ENCODE data around the gene ITGB7. TPM values are rescaled to one million over a fixed set of nuclear protein-coding genes. Genes with fewer than 3 reads are reported as not detected.

The ITGB7 gene, protein sequence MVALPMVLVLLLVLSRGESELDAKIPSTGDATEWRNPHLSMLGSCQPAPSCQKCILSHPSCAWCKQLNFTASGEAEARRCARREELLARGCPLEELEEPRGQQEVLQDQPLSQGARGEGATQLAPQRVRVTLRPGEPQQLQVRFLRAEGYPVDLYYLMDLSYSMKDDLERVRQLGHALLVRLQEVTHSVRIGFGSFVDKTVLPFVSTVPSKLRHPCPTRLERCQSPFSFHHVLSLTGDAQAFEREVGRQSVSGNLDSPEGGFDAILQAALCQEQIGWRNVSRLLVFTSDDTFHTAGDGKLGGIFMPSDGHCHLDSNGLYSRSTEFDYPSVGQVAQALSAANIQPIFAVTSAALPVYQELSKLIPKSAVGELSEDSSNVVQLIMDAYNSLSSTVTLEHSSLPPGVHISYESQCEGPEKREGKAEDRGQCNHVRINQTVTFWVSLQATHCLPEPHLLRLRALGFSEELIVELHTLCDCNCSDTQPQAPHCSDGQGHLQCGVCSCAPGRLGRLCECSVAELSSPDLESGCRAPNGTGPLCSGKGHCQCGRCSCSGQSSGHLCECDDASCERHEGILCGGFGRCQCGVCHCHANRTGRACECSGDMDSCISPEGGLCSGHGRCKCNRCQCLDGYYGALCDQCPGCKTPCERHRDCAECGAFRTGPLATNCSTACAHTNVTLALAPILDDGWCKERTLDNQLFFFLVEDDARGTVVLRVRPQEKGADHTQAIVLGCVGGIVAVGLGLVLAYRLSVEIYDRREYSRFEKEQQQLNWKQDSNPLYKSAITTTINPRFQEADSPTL
- total RNA-seq: not detected in 2 replicates

GRCh38 chr12:53207042-53207441 lies at the start of gene ITGB7:
TSS of gene ITGB7 (minus strand) at chr12:53207251. CDS start at chr12:53200443, 6,808 bp downstream.

GRCh38 chr12:53231921-53232645 lies 25.0 kb upstream of the ITGB7 start, which contains the start of gene RARG:
TSS of gene RARG (minus strand) at chr12:53232209. CDS start at chr12:53227545, 4,664 bp downstream.

DNA sequence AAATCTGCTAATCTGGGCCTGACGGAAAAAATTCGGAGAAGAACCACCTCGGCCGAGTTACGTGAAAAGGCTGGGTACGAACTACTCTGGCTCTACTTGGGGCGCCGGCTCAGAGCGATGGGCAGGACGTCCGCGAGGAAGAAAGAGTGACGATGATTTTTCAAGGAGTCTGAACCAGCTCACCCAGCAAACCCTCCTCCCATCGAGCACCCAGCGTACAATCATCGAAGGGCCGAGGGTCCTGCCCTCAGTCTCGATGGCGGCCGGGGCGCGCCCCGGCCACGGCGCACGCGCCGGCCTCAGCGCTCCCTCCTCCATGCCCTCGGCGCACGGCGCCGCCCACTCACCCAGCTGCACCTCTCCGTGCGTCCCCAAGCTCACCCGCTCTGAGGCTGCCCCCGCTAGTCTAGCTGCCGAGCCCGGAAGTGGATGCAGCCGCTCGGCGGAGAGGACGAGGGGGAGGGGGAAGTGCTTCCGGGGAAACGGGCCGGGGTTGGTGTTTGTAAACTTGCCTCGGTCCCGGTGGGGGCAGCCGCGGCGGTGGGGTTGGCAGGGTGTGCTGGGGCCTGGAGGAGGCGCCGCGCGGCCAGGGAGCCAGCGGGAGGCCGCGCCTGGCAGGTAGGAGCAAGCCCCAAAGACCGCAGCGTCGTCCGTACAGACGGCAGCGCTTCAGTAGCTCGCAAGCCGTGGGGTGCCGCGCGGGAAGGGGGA lies 26.7 kb downstream of the ITGB7 start, which contains the start of the genes CSAD and ZNF740:
CSAD (minus strand) TSS at position 706 of the 711 bp plus-strand sequence. CDS start 7,455 bp downstream, outside the sequence.
ZNF740 (plus strand) TSS at position 503 of the 711 bp plus-strand sequence. CDS start 1,262 bp downstream, outside the sequence.

Small RNA genes within 50 kb of the gene (small RNA-seq; reads per million reads assigned to genes)
- gene HIGD1AP1: not detected

Other genes starting within 250 kb of the ITGB7 start
- 1,071 and 1,152 TPM in 2 replicates for gene EIF4B, start 200.8 kb downstream of the ITGB7 start, total RNA-seq
- gene TNS2, start 157.2 kb downstream of the ITGB7 start, total RNA-seq: 37.1 and 53.6 TPM in 2 replicates
- gene SPRYD3, start 127.9 kb downstream of the ITGB7 start, total RNA-seq: 20.7 and 21.0 TPM in 2 replicates
- gene IGFBP6, start 109.6 kb downstream of the ITGB7 start, total RNA-seq: 12.2 and 15.7 TPM in 2 replicates
- gene SOAT2, start 103.8 kb downstream of the ITGB7 start, total RNA-seq: not detected in 2 replicates
- gene ZNF740, start 26.5 kb downstream of the ITGB7 start, total RNA-seq: 11.7 and 15.9 TPM in 2 replicates
- 6.0 and 9.0 TPM in 2 replicates for gene CSAD, start 26.3 kb downstream of the ITGB7 start, total RNA-seq
- gene RARG, start 25.0 kb upstream of the ITGB7 start, total RNA-seq: 4.9 and 8.3 TPM in 2 replicates
- 14.6 and 29.3 TPM in 2 replicates for gene ESPL1, start 61.0 kb upstream of the ITGB7 start, total RNA-seq
- gene PFDN5, start 88.3 kb upstream of the ITGB7 start, total RNA-seq: 237 and 315 TPM in 2 replicates
- 32.7 and 38.2 TPM in 2 replicates for gene MYG1, start 92.4 kb upstream of the ITGB7 start, total RNA-seq
- gene AAAS, start 114.4 kb upstream of the ITGB7 start, total RNA-seq: 48.4 and 56.0 TPM in 2 replicates
- gene SP7, start 129.1 kb upstream of the ITGB7 start, total RNA-seq: not detected in 2 replicates
- gene SP1, start 172.9 kb upstream of the ITGB7 start, total RNA-seq: 48.4 and 61.3 TPM in 2 replicates
- gene AMHR2, start 216.6 kb upstream of the ITGB7 start, total RNA-seq: not detected in 2 replicates
- 57.7 and 71.3 TPM in 2 replicates for gene PRR13, start 234.5 kb upstream of the ITGB7 start, total RNA-seq
- 396 and 498 TPM in 2 replicates for gene PCBP2, start 244.9 kb upstream of the ITGB7 start, total RNA-seq

All from thoracic aorta endothelial cell (primary cell).